WERI-Rb-1 (cell line): ENCODE measurements around the gene CCR6.

ENCODE experiments used
- DNase-seq: peaks from one replicate; pipeline ENCODE4 v3.0.0-alpha.2; 2020
- H3K27ac ChIP-seq: fragments of 250-450 bp; sonication (Bioruptor Pico); 2 replicates; pipeline ENCODE4 v1.5.1; 2020; ENCODE audit warnings: mild to moderate bottlenecking, moderate library complexity
- H3K27me3 ChIP-seq: fragments of 250-450 bp; sonication (Bioruptor Pico); 2 replicates; pipeline ENCODE4 v1.5.1; 2021; ENCODE audit warnings: mild to moderate bottlenecking, low read depth, moderate library complexity; ENCODE audit not compliant: insufficient read depth, severe bottlenecking
- H3K36me3 ChIP-seq: fragments of 250-450 bp; sonication (Bioruptor Pico); 2 replicates; pipeline ENCODE4 v1.5.1; 2020; ENCODE audit warnings: mild to moderate bottlenecking, moderate library complexity
- H3K4me3 ChIP-seq: 2 replicates; pipeline ENCODE4 v1.5.1; 2011; ENCODE audit warnings: low read depth, mild to moderate bottlenecking, control low read depth, low read length
- H3K9me3 ChIP-seq: fragments of 250-450 bp; sonication (Bioruptor Pico); 2 replicates; pipeline ENCODE4 v1.5.1; 2021; ENCODE audit warnings: mild to moderate bottlenecking, moderate library complexity; ENCODE audit not compliant: severe bottlenecking
- TF ChIP-seq, protein P1 (sequence below): IDR thresholded peaks from 2 replicates; pipeline ENCODE4 v1.5.1; 2011; ENCODE audit warnings: low read depth, mild to moderate bottlenecking, control low read depth, inconsistent platforms, low read length

CCR6 gene

DNA sequence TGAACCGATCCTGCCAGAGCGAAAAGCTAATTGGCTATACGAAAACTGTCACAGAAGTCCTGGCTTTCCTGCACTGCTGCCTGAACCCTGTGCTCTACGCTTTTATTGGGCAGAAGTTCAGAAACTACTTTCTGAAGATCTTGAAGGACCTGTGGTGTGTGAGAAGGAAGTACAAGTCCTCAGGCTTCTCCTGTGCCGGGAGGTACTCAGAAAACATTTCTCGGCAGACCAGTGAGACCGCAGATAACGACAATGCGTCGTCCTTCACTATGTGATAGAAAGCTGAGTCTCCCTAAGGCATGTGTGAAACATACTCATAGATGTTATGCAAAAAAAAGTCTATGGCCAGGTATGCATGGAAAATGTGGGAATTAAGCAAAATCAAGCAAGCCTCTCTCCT, 14.2 kb downstream of the CCR6 start:
- TF ChIP-seq, protein P1, sequence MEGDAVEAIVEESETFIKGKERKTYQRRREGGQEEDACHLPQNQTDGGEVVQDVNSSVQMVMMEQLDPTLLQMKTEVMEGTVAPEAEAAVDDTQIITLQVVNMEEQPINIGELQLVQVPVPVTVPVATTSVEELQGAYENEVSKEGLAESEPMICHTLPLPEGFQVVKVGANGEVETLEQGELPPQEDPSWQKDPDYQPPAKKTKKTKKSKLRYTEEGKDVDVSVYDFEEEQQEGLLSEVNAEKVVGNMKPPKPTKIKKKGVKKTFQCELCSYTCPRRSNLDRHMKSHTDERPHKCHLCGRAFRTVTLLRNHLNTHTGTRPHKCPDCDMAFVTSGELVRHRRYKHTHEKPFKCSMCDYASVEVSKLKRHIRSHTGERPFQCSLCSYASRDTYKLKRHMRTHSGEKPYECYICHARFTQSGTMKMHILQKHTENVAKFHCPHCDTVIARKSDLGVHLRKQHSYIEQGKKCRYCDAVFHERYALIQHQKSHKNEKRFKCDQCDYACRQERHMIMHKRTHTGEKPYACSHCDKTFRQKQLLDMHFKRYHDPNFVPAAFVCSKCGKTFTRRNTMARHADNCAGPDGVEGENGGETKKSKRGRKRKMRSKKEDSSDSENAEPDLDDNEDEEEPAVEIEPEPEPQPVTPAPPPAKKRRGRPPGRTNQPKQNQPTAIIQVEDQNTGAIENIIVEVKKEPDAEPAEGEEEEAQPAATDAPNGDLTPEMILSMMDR = no peak
- no peaks in the 10 kb centered on the region for H3K9me3 ChIP-seq
- no peak for DNase-seq
- no peaks in the 10 kb centered on the region for H3K36me3 ChIP-seq
- H3K27ac ChIP-seq = no peak overlapping the region
- no peaks in the 10 kb centered on the region for H3K27me3 ChIP-seq
- H3K4me3 ChIP-seq = no peak overlapping the region

DNA sequence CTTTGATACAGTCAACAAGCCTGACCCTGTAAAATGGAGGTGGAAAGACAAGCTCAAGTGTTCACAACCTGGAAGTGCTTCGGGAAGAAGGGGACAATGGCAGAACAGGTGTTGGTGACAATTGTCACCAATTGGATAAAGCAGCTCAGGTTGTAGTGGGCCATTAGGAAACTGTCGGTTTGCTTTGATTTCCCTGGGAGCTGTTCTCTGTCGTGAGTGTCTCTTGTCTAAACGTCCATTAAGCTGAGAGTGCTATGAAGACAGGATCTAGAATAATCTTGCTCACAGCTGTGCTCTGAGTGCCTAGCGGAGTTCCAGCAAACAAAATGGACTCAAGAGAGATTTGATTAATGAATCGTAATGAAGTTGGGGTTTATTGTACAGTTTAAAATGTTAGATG, 15.0 kb downstream of the CCR6 start:
- no peak overlapping the region for H3K27ac ChIP-seq
- TF ChIP-seq, protein P1 = no peak
- H3K4me3 ChIP-seq = no peak overlapping the region
- H3K36me3 ChIP-seq = no peaks in the 10 kb centered on the region
- H3K27me3 ChIP-seq = no peaks in the 10 kb centered on the region
- H3K9me3 ChIP-seq = no peaks in the 10 kb centered on the region
- DNase-seq = no peak

DNA sequence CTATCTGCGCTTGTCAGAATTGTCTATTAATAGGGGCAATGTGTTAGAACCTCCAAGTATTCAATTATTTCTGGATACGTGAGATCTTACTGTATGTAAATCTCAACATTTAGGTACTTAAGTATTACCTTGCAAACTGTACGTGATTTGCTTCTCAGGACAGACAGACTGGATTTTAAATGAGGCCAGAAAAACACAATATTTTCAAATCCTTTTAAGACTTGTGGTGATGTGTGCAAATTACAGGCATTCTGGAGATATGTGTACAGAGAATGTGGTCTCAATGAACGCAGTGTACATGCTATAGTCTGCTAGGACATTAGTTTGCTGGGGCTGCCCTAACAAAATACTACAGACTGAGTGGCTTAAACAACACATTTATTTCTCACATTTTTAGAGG, 16.9 kb downstream of the CCR6 start:
- H3K27me3 ChIP-seq = no peaks in the 10 kb centered on the region

DNA sequence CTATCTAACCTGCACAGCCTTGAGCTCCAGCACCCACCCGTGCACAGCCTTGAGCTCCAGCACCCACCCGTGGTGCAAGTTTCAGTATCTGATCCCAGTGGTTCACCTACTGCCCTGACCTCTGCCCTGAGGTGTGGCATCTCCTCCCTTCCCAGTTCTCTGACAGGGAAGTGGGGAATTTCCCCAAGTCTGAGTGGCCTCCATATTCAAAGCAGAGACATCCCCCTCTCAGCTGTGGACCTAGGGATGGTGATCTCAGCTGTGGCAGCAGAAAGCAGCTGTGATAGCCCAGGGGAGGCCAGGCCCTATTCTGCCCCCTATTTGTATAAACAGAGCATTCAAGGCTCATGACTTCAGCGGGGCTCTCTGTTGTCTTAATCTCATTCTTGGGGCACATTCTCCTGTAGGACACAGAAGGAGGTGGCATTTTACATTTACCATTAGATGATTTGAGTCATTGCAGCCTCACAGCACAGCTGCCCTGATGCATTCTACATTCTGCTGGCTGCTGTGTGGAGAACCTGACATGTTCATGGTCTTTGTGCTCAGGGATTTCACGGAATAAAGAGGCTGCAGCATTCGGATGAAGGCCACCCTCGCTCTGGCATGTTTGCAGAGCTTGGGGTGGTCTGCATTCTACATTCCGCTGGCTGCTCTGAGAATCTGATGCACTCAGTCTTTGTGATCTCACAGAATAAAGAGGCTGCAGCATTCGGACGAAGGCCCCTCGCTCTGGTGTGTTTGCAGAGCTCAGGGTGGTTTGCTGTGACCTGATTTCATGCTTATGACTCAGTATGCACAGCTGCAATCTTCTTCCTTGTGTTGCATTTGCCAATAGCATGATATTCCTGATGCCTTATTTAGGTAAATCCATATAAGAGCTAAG, 17.9 kb downstream of the CCR6 start:
- Histone ChIP-seq H3K27ac (no peak overlapping the region), H3K9me3 (no peaks in the 10 kb centered on the region), H3K4me3 (no peak overlapping the region), H3K36me3 (no peaks in the 10 kb centered on the region), H3K27me3 (no peaks in the 10 kb centered on the region)
- no peak for DNase-seq
- TF ChIP-seq, protein P1 = no peak

More for the DNA sequence above, 16.9 kb downstream of the CCR6 start:
- Histone ChIP-seq H3K27ac (no peak overlapping the region), H3K4me3 (no peak overlapping the region), H3K9me3 (no peaks in the 10 kb centered on the region), H3K36me3 (no peaks in the 10 kb centered on the region)
- TF ChIP-seq, protein P1 = no peak
- DNase-seq = no peak

DNA sequence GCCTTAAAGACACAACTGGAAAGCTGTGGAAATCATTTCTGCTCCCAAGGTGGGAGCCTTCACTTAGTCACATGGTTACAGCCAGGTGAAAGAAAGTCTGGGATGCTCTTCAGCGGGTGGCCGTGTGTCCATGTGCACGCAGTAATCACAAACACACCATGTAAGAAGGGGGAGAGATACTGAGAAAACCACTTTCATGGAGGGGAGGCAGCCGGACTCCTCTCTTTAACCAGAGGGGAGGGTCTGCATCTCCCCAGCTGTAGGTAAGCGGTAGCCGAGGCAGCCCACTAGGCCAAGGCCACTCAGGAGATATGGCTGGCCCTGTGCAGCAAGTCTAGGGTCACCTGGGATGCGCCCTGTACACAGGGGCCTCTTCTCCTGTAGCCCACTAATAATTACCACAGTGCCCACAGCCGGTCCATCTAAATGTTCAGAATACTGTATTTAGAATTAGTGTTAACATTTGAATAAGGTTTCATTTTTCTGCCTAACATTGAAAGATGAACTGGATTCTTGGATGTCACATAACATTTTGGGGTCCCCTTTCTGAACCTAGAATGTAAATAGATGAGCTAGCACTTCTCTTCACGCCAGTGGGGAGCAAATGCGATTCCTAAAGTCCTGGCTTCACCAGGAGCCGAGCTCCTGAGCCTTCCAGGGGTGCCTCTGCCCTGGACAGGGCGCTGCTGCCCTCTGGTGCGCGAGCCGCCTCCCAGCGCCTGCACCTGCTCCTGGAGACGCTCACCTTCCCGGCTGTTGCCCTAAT, 19.0 kb downstream of the CCR6 start:
- TF ChIP-seq, protein P1 = peak; percentile 95
- DNase-seq = peak; percentile 68
- H3K27me3 ChIP-seq = no peaks in the 10 kb centered on the region

More for the DNA sequence above, 19.0 kb downstream of the CCR6 start:
- H3K9me3 ChIP-seq = no peaks in the 10 kb centered on the region
- H3K36me3 ChIP-seq = no peaks in the 10 kb centered on the region
- H3K4me3 ChIP-seq = no peak overlapping the region
- no peak overlapping the region for H3K27ac ChIP-seq
